Erythroblast (primary cell): ENCODE data around the gene RIIAD1.

Source experiments
- DNase-seq, 2 experiments: peaks; one replicate each; lab custom pipeline; 2025; lab: John Stamatoyannopoulos, UW
- GATA1 ChIP-seq: IDR thresholded peaks from 2 replicates; pipeline ENCODE4 v1.6.1; 2011; ENCODE audit warnings: low read depth, mild to moderate bottlenecking, control low read depth, low read length, moderate library complexity
- POLR2A ChIP-seq: IDR thresholded peaks from 2 replicates; pipeline ENCODE4 v1.6.1; 2011; ENCODE audit warnings: mild to moderate bottlenecking, low read length

The RIIAD1 gene

GRCh38 chr1:151715726-151716404 is 5.5 kb upstream of the RIIAD1 start:
- peak; percentile 83 to 84 for DNase-seq
- no peak for TF ChIP-seq POLR2A
- no peak for TF ChIP-seq GATA1

- DNase-seq, result no peak
- TF ChIP-seq POLR2A (no peak), GATA1 (no peak)
Observed at GRCh38 chr1:151716405-151716762, 4.9 kb upstream of the RIIAD1 start.

DNA sequence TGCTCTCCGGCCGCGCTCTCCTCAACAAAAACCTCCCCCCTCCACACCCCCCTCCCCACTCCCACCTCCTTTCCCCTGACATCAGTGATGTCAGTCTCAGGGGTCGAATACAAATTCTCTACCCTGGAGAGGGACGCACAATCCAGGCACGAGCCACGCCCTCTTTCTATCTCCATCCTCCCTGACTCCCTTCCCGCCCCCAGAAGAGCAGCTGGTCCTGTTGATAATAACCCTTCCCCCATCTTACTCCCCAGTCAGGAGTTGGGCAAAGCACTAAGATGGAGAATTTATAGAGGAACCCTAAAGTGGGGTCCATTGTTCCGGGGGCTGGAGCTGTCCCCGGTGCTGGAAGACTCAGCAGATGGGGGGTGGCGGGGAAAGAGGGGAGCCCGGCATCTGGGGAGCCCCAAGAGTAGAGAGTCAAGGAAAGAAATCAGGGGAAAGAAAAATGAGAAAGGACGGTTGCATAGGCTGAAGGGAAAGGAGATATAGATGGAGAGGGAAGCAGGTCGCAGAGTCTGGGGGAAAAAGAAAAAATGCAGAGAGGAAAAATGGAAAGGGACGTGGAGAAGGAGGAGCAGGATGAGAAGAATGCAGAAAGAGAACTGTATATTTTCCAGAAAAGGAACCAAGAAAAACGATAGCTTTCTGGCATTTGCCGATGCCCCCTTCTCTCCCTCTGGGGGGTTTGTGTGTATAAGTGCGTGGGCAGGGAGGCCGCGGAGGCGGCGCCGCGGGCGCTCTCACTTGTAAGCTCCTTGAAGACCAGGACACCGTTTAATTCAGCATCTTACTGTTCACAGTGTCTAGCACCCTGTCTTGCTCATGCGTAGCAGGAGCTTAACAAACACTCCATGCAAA is 4.3 kb upstream of the RIIAD1 start, which contains the start of gene CELF3:
Gene CELF3 (minus strand): TSS at position 33 of the 861 bp plus-strand sequence. CDS start 783 bp downstream, outside the sequence.
- no peak for TF ChIP-seq POLR2A
- DNase-seq, result peak; percentile 95 to 97

DNA sequence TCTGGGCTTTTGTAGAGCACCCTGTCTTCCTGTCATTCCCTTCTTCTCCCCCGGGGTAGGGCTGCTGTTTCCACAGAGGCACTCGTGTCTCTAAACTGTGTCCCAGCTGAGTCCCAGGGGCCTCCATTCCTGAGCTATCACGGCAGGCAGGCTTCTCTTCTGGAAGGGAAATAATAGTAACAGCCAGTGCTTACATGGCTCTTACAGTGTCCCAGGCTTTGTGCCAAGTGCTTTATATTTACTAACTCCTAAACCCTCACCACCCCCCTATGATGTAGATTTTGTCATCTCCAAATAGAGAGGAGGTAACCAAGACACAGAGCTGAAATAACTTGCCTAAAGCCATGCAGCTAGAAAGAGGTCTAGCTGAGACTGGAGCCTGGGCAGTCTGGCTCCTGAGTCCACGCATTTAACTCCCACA is 3.3 kb upstream of the RIIAD1 start:
- DNase-seq, result peak in 1 of 2 experiments; percentile 14

GRCh38 chr1:151718666-151719065 is 2.7 kb upstream of the RIIAD1 start:
- DNase-seq, result no peak
- TF ChIP-seq GATA1, result no peak
- no peak for TF ChIP-seq POLR2A

More for the DNA sequence above, 3.3 kb upstream of the RIIAD1 start:
- TF ChIP-seq POLR2A, result no peak
- no peak for TF ChIP-seq GATA1

DNA sequence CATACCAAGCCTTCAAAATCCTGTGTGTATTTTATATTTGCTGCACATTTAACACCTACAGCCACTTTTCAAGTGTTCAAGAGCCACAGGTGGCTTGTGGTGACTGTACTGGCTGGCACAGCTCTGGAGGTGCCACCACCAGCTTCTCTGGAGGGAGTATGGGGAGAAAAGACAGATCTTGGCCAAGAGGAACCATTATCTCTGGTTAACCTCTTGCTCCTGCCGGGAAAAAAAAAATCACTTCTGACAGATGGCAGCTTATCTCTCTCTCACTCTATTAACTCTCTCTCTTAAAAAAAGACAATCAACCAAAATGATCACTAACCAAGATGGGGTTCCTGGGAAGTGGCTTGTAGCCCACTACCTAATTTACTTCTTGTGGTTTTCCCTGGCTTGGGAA is 1.2 kb upstream of the RIIAD1 start:
- DNase-seq, result peak in 1 of 2 experiments; percentile 29
- TF ChIP-seq POLR2A (no peak), GATA1 (no peak)

DNA sequence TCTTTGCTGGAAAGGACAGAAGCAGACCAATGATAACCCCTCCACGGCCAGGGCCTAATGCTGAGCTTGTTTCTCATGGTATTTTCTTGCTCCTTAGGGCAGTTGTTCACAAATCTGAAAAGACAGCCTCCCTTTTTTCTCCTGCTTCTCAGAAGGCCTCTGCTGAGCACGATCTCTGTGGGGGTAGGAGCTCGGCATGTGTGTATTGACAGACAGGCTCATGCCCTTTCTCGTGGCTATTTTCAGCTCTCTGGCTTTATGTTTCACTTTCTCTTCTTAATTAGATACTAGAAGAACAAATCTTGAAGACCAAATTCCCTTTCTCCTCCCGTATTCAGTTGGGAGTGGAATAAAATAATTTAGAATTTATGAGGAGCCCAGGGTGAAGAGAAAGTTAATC is 768 bp upstream of the RIIAD1 start:
- TF ChIP-seq POLR2A, result no peak
- TF ChIP-seq GATA1, result no peak
- DNase-seq, result no peak

- no peak for DNase-seq
- TF ChIP-seq POLR2A (no peak), GATA1 (no peak)
Observed at GRCh38 chr1:151721788-151722510, 627 bp downstream of the RIIAD1 start.

GRCh38 chr1:151723726-151724370 is 2.5 kb downstream of the RIIAD1 start:
- no peak for DNase-seq
- TF ChIP-seq POLR2A (no peak), GATA1 (no peak)

DNA sequence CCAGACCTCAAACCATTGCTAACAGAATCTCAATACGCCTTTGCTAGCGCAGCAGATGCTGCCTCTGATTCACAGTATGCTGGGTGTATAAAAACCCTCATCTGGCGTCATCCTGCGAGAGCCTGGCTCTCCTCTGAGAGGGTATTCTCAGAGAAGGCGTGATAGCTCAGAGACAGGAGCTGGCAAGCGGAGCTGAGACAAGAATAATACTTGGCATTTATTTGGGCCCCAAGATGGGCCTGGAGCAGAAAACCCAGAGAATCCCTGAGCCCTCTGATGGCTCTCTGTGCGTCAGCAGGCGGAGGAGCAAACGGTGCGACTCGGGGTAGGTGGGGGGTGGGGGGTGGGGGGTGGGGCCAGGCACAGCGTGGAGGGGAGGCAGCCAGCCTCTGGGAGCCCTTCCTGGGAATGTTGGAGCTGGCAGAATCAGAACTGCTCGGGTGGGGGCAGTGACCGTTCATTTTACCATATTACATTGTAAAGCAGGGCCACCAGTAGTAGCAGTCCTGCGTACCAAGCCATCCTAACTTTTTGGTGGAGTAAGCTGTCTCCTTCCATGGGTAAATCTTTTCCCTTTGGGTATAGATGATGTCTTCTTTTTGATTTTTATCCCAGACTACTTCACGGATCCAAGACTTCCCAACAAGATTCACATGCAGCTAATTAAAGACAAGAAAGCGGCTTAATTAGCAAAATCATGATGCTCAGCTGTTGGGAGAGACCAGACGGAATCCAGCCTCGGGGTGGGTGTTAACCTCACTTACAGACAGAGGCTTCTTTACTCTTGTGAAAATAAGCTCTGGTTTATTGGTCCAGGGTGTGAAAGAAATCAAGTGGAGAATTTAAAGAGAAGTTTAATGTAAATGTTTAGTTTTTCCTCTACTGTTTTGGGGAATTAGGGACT is 7.1 kb downstream of the RIIAD1 start:
- TF ChIP-seq POLR2A (no peak), GATA1 (no peak)

GRCh38 chr1:151729157-151729965 is 8.0 kb downstream of the RIIAD1 start:
- DNase-seq, result no peak
- TF ChIP-seq POLR2A, result no peak
- TF ChIP-seq GATA1, result no peak

More for the DNA sequence above, 7.1 kb downstream of the RIIAD1 start:
- no peak for DNase-seq

DNA sequence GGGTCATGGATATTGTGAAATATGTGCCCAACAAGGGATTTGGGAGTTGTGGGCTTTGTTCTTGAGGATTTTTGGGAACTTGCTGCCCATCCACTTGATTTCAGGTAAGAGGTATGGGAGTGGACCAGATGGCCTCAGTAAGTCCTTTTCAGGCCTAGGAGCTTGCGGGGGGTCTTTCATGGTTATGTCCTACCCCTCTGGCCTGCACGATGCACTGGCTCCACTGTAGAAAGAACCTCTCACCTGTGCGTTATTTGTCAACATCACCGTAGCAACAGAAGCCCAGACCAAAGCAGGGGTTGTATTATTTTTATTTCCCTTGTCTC is 8.6 kb downstream of the RIIAD1 start:
- DNase-seq, result no peak

More for the DNA sequence above, 8.6 kb downstream of the RIIAD1 start:
- no peak for TF ChIP-seq GATA1
- no peak for TF ChIP-seq POLR2A
